Chondrocyte (in vitro differentiated cells): ENCODE results near the gene KCNK17. TPM values are rescaled to one million over a fixed set of nuclear protein-coding genes. Genes with fewer than 3 reads are reported as not detected.

Experiments used
- DNase-seq: peaks from one replicate; pipeline ENCODE4 v3.0.0; 2021; ENCODE audit warnings: mixed read lengths, low spot score
- H3K27ac Mint-ChIP-seq: one replicate; pipeline ENCODE4 v1.8.0; 2021; ENCODE audit warnings: mild to moderate bottlenecking, moderate library complexity, mixed read lengths; ENCODE audit not compliant: unreplicated experiment
- H3K27me3 Mint-ChIP-seq: 2 replicates; pipeline ENCODE4 v1.8.0; 2021; ENCODE audit warnings: low read depth, mixed read lengths
- H3K36me3 Mint-ChIP-seq: 2 replicates; pipeline ENCODE4 v1.8.0; 2021; ENCODE audit warnings: low read depth, mixed read lengths
- H3K4me1 Mint-ChIP-seq: 2 replicates; pipeline ENCODE4 v1.8.0; 2021; ENCODE audit warnings: low read depth, mild to moderate bottlenecking, mixed read lengths
- H3K4me3 Mint-ChIP-seq: one replicate; pipeline ENCODE4 v1.8.0; 2021; ENCODE audit warnings: mild to moderate bottlenecking, moderate library complexity, mixed read lengths; ENCODE audit not compliant: unreplicated experiment
- H3K9me3 Mint-ChIP-seq: 2 replicates; pipeline ENCODE4 v1.8.0; 2021; ENCODE audit warnings: low read depth, mixed read lengths
- CTCF ChIP-seq: fragments of 200-600 bp; sonication (generic); IDR thresholded peaks from 2 replicates; pipeline ENCODE4 v1.5.0; 2021; ENCODE audit warnings: antibody characterized with exemption, mild to moderate bottlenecking, moderate library complexity
- total RNA-seq: library from RNA; stranded (reverse); gene quantifications from 3 replicates; pipeline ENCODE4 v1.2.1, GENCODE V29; 2021

Gene KCNK17
- total RNA-seq, 1 donor from 2014 or later: not detected

- no peak for TF ChIP-seq CTCF
- Mint-ChIP-seq H3K27ac (no peak overlapping the region), H3K36me3 (no peaks in the 10 kb centered on the region), H3K9me3 (no peaks in the 10 kb centered on the region), H3K4me3 (no peak overlapping the region), H3K27me3 (peaks cover 36% of the 10 kb centered on the region), H3K4me1 (no peaks in the 10 kb centered on the region)
- no peak for DNase-seq
These were observed 39.7 kb downstream of the KCNK17 start for GRCh38 chr6:39274471-39274870.

- Mint-ChIP-seq H3K9me3 (no peaks in the 10 kb centered on the region), H3K27me3 (peaks cover 36% of the 10 kb centered on the region), H3K4me1 (no peaks in the 10 kb centered on the region), H3K27ac (no peak overlapping the region), H3K4me3 (no peak overlapping the region), H3K36me3 (no peaks in the 10 kb centered on the region)
- TF ChIP-seq CTCF: no peak
- DNase-seq: no peak
These were observed 40.8 kb downstream of the KCNK17 start for GRCh38 chr6:39273406-39273821.

- Mint-ChIP-seq H3K27me3 (peaks cover 27% of the 10 kb centered on the region), H3K27ac (no peak overlapping the region), H3K9me3 (no peaks in the 10 kb centered on the region), H3K4me1 (no peaks in the 10 kb centered on the region), H3K4me3 (no peak overlapping the region), H3K36me3 (no peaks in the 10 kb centered on the region)
- DNase-seq: no peak
- TF ChIP-seq CTCF: no peak
These were observed 44.3 kb downstream of the KCNK17 start for GRCh38 chr6:39269961-39270360.

GRCh38 chr6:39268721-39269120 lies 45.5 kb downstream of the KCNK17 start:
- Mint-ChIP-seq H3K4me1 (no peaks in the 10 kb centered on the region), H3K27me3 (peaks cover 23% of the 10 kb centered on the region), H3K36me3 (no peaks in the 10 kb centered on the region), H3K4me3 (no peak overlapping the region), H3K27ac (no peak overlapping the region), H3K9me3 (no peaks in the 10 kb centered on the region)
- TF ChIP-seq CTCF: no peak
- DNase-seq: no peak

- Mint-ChIP-seq H3K9me3 (no peaks in the 10 kb centered on the region), H3K4me1 (no peaks in the 10 kb centered on the region), H3K4me3 (no peak overlapping the region), H3K27me3 (peaks cover 20% of the 10 kb centered on the region), H3K36me3 (no peaks in the 10 kb centered on the region), H3K27ac (no peak overlapping the region)
- no peak for DNase-seq
- TF ChIP-seq CTCF: no peak
These were observed 46.0 kb downstream of the KCNK17 start for GRCh38 chr6:39268171-39268570.
